Measurements from ENCODE around the gene GFY.

GFY gene

DNA sequence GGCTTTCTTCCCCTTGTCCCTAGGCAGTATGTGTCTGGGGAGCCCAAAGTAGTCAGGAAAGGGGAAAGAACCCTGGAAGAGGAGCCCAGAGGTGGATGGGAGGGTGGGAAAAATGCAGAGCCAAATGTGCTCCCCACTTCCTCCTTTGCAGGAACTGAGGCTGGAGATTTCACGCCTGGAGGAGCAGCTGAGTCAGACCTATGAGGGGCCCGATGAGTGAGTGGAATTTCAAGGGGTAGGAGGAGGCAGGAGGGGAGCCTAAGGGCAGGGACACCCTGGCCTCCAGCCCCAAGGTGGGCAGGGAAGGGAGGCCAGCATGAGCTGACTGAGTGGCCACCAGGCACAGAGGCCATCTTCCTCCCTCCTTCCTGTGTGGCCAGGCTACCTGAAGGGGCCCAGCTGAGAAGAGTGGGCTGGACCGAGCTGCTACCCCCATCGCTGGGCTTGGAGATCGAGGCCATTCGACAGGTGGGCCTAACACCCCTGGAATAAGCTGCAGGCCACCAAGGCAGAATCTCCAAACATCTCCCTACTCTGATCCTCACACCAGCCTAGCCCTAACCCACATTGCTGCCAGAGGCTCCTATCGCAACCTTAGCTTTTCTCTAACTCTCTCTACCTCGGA, 16.3 kb upstream of the GFY start:
- no peak for DNase-seq (ENCODE audit: low spot score)

DNA sequence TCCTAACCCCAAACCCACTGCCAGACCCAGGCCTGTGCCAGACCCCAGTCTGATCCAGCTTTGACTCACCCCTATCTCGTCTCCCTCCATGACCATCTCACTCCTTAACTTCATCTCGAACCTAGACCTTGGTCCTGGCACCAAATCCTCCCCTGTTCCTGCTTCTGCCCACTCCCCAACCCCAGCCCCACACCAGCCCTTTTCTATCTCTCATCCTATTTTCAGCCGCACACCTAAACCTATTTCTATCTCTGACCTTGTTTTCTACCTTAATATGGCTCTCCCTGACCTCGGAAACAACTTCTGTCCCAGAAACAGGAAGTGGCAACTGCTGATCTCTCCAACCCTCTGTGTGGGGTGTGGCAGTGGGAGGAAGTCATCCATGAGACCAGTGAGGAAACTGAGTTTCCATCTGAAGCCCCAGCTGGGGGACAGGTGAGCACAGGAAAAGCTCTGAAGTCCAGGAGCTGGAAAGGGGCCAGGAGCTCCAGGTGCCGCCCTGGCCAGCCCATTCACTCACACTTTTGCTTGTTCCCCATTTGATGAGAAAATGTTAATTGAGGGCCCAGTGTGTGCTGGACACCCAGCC, 15.7 kb upstream of the GFY start:
- DNase-seq (ENCODE audit: low spot score) = peak; percentile 69

DNA sequence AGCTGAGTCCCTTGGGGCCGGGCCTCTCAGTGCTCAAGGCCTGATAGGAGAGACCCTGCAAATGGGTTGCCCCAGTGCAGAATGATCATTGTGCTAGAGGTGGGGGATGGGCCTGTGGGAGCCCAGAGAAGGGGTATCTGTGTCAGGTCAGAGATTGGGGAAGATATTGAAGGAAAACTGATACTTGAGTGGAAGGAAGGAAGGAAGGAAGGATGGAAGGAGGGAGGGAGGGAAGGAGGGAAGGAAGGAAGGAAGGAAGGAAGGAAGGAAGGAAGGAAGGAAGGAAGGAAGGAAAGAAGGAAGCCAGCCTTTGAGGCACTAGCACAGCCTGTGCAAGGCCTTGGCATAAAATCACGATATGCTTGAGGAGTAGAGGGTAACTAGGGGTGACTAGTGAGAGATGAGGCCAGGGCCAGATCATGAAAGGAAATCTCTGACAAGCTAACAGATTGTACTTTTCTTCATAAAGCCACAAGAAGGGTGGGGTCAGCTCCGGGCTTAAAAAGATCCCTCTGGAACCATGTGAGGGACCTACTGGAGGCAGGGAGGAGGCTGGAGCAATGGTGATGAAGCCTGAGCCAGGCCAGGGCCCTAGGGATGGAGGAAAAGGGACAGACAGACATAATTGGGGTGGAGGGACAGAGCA, 13.4 kb upstream of the GFY start:
- no peak for DNase-seq (ENCODE audit: low spot score)

DNA sequence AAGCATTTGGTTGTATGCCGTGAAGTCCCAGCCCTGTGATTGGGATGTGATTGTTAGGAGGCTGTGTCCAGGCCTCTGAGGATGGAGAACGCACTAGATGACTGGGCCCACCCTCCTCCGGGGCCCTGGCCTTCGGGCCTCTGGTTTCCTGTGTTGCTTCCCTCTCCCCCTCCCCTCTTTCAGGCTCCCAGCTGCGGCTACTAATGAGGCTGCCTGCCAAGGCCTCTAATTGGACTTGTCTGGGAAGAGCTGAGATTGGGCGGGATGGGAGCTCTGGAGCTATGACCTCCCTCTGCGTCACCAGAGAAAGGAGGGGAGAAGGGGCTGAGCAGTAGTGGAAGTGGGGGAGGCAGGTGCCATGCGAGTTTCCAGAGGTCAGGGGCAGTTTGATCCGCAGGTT, 11.8 kb upstream of the GFY start:
- no peak for DNase-seq (ENCODE audit: low spot score)

DNA sequence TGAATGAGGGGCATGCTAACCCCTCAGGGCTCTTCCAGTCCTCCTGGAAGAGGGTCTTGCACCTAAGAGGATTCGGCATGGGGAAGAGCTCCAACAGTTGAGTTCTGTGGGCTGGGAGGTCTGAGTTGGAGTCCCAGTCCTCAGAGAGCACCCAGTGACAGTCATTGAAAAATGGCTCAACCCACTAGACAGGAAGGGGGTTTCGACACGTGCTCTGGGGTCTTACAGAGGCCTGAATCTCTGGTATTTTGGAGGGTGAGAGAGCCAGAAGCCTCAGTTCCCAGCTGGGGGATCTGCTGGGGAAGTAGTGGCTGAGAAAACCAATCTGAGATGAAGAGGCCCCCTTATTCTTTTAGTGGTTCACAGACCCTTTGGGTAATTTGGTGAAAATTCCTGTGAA, 10.9 kb upstream of the GFY start:
- no peak for DNase-seq (ENCODE audit: low spot score)

DNA sequence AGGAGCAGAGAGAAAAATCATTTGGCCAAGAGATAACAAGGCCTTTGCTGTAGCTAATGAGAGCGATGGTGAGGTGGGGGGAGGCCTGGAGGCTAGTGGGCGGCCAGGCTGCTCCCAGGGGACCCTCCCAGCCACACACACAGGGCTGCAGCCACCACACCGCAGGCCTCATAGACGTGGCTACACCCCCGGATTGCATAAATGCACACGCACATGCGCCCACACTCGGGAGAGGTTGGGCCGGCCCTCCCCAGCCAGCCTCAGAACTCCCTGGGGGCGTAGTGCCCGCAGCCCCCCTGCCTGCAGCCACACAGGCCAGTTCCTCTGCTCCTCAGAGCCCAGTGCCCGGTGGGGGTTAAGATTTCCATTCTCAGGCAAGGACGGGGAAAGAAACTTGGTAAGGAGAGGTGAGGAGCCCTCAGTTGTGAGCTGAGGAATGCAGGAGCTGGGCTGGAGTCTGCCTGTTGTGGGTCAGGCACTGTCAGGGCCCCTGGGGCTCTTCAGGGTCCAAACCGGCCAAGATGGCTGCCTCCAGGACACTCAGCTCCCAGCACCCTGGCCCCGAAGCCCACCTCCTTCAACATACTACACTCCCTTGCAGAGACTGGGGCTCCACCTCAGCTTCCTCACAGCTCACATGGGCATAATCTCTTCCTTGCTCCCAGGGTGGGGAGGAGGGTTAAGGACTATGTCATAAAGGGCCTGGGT, 9.9 kb upstream of the GFY start:
- no peak for DNase-seq (ENCODE audit: low spot score)

DNA sequence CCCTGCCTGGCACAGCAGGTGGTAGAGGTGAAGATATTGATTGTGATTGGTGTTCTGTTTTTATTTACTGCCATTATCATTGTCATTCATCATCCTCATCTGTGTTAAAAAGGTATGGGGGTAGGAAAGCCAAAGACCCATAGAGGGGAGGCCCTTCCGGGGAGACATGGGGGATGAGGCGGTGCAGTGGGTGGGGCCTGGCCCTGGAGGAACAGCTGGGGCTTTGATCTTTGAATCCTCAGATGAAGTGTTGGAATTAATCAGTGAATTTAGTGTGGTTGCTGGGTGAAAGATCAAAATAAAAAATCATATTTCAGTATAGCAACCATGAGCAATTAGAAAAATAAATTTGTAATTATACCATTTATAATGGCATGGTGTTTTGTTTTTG, 9.4 kb upstream of the GFY start:
- DNase-seq (ENCODE audit: low spot score) = no peak

DNA sequence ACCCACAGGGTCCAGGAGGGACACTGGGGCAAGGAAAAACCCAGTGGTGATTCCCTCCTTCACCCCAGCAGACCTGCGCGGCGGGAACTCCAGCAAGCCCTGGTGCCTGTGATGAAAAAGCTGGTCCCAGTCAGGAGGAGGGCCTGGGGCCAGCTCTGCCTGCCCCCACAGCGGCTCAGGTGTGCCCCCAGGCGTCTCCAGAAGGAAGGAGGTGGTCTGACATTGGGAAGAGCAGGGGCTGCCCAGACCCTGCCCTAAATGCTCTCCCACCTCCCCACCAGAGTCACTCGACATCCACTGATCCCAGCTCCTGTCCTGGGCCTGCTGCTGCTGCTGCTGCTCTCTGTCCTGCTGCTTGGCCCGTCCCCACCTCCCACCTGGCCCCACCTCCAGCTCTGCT, 8.1 kb upstream of the GFY start:
- no peak for DNase-seq (ENCODE audit: low spot score)

DNA sequence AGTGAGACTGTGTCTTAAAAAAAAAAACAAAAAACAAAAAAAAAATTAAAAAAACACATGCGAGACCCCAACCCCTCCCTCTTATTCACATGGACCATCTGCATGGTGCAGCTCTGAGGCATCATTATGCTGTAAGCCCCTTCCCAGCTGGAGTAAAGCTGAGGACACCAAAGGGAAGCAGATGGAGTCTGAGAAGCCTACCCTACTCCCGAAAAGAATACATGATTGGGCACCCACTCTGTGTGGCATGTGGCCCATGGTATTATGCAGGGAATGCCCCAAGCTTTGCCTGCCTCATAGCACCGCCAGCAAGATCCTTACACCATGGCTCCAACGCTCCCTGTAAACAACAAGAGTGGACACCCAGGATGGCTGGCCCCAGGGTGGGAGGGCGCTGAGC, 6.7 kb upstream of the GFY start:
- no peak for DNase-seq (ENCODE audit: low spot score)

DNA sequence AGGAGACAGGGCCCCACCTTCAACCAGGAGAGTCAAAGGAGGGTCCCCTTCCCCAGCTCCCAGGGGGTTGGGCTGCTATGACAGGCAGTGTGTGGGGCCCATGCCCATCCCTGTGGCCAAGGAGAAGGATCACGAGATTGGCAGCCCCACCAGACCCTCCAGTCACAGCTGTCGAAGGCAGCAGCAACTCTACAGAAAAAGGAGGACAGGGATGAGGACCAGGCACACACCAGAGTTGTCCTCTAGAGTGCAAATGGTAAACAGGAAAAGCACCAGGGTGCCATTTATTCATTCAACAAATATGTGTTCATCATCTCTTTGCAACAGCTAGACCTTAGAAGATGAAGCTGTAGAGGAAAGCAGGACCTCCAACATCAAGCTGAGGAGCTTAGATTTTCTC, 6.0 kb upstream of the GFY start:
- DNase-seq (ENCODE audit: low spot score) = no peak

DNA sequence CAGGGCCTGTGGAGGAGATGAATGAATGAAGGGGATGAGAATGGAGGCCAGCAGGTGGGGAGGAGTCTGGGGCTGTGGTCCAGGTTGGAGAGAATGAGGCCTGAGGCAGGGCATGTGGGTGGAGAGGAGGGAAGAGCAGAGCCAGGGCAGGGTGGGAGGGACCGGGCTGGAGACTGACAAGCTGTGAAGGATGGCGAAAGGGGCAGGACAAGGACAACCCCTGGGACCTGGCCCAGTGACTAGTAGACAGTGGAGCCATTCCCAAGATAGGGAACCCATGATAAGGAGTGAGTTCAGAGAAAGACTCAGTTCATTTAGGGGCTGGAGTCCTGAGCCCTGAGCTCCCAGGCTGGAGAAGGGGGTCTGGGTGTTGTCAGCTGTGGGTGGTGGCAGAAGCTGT, 5.0 kb upstream of the GFY start:
- no peak for DNase-seq (ENCODE audit: low spot score)

DNA sequence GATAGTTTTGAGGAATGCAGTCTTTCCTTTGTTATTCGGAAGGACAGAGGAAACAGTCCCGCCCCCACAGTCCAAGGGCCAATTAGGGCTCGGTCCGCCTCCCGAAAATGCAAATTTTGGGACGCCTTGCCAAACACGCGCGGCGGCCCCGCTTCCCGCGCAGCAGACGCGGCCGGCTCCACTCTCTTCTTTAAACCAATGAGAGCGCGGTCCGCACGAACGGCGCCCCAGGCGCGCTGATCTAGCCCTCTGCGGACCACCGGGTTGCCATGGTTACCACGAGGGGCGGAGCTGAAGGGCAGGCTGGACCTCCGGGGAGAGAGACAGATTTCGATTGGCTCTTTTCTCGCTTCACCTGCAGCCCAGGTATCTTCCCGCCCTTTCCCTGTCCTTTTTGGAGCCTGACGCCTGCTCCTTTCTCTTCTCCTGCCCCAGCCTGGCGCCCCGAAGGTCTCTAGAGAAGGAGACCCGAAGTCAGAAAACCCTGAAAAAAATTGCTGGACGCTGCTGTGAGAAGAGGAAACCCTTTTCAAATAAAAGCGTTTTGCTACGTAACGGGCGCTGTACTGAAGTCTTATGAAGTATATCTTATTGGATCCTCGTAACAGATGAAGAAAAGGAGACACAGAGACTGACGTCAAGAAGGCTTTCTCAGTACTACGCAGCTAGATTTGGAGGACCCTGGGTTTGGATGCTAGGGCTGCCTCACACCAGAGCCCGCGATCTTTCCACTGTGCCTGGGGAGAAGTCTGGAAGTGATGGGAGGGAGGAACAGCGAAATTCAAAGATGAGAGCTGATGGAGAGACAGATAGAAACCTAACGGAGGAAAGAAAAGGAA, 3.9 kb upstream of the GFY start:
- DNase-seq (ENCODE audit: low spot score) = peak; percentile 78

DNA sequence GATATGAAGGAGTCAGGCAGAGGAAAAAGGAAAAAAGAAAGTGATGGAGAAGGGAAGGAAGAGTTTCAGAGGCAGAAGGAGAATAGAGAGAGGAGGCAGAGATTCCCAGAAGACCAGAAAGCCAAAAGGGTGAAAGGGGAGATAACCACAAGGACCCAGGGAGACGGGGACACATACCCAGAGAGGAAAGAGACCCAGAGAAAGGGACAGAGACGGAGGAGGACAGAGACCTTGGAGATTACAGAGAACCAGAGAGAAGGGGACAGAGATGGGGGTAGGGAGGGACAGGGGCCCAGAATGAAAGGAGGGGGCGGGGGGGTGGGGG, 3.3 kb upstream of the GFY start:
- DNase-seq (ENCODE audit: low spot score) = no peak

DNA sequence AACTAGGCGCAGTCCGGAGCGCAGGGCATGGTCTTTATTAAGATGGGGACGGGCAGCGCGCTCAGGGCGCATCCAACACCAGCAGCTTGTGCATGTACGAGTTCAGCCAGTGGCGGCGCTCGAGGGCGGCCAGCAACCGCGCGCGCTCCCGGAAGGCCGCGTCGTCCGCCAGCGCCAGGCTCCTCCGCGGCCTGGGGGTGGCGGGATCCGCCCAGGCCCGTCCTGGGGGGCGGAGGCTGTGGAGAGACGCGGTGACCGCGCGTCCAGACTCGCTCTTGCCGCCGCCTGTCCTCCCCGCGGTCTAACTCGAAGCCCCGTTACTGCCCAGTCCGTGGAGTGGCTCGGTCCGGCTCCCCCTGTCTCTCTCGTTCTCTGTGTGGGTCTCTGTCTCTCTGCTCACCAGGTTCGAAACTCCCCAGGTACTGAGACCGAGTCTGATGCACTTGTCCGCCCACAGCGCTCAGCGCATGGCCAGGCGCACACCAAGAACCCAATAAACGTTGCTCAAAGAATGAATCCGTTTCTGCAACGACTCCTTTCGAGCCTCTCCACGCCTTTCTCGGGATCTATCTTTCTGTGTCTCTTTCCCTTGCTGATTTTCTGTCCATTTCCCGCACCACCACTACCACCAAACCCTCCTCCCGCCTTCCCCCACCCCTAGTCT, 2.6 kb upstream of the GFY start:
- DNase-seq (ENCODE audit: low spot score) = no peak

DNA sequence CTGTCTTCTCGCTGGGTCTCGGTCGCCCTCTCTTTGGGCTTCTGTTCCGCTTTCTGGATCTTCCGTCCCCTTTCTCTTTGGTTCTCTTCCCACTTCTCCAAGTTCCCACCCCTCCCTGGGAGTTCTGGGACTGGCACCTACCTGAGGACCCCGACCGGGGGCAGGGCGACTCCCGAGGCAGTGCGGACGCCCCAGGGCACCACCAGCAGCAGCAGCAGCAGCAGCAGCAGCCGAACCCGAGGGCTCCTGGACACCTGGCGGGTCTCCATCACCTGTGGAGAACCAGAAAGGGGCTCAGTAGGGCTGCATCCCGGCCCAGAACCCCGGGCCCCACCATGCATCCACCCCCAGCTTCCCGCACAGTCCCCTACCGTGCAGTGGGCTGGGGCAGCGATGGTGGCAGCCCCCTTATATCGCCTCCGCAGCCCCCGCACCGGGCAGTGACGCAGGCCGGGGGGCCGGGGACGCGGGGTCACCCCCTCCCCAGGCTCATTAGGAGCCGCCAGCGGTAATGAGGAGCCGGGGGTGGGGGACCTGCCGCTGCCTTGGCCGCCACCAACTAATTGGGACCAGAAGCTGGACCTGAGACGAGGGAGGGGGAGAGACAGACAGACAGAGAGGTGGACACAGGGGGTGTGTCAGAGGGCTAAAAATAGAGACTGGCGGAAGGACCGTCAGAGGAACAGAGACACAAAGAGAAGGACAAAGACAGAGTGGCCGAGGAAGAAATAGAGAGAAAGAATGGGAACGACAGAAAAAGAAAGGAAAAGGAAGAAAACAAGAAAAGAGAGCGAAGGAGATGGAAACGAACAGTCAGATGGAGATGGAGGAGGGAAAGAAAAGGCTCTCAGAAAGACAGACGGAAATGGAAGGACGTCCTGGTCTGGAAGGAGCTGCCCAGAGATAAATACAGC, 1.9 kb upstream of the GFY start, which contains the start of gene PTH2:
Gene PTH2, minus strand, starts transcription at position 371 of the 914 bp plus-strand sequence. Its CDS starts 102 bp downstream, at position 269.
- DNase-seq (ENCODE audit: low spot score) = no peak

DNA sequence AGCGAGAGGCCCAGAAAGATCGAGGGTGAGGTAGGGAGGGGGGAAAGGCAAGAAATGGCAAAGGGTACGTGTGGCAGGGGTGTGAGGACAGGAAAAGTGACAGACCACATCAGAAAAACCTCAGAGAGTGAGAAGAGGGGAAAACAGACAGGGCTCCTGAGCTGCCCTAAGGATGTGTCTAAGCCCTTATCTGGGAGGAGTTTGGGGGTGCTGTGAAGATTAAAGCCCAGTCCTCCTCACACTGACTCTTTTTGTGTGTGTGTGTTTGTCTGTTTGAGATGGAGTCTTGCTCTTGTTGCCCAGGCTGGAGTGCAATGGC, 1.2 kb upstream of the GFY start:
- no peak for DNase-seq (ENCODE audit: low spot score)

DNA sequence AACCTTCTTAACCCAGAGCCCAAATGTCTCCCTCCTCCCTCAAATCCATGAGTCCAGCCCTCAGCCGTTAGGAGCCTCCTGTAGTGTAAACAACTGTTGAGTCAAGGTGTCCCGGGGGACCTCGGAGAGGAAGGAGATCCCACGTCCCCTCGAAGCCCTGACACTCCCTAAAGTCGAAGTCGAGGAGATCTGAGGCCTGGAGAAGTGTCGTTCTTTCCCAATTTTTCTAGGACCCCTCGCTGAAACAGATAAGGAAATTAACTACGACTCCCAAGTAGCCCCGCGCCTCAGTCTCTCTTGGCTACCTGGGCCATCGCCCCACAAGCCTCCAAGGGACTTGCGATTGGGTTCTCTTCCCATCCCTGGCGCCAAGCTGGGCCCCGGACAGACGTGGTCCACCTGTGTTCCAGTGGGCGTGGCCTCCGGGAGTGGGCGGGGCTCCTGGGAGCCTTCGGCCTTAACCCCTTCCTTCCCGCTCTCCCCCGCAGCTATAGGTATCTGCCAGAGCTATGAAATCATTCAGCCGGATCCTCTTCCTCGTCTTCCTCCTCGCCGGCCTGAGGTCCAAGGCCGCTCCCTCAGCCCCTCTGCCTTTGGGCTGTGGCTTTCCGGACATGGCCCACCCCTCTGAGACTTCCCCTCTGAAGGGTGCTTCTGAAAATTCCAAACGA, 869 bp downstream of the GFY start:
- peak; percentile 38 for DNase-seq (ENCODE audit: low spot score)

DNA sequence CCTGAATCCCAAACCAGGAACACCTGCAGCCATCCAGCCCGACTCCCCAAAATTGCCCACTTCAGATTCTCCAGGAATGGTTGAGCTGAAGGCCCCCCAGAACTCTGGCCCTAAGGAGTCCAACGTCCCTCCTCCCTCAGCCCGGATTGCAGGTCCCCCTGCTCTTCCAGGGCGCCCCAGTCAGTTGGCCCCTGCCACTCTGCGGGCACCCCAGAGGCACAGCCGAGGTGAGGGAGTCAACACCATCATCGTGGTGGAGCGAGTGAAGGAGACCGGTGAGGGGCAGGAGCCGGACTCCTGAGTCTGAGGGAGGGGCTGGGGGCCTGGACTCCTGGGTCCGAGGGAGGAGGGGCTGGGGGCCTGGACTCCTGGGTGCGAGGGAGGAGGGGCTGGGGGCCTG, 2.2 kb downstream of the GFY start:
- DNase-seq (ENCODE audit: low spot score) = no peak

DNA sequence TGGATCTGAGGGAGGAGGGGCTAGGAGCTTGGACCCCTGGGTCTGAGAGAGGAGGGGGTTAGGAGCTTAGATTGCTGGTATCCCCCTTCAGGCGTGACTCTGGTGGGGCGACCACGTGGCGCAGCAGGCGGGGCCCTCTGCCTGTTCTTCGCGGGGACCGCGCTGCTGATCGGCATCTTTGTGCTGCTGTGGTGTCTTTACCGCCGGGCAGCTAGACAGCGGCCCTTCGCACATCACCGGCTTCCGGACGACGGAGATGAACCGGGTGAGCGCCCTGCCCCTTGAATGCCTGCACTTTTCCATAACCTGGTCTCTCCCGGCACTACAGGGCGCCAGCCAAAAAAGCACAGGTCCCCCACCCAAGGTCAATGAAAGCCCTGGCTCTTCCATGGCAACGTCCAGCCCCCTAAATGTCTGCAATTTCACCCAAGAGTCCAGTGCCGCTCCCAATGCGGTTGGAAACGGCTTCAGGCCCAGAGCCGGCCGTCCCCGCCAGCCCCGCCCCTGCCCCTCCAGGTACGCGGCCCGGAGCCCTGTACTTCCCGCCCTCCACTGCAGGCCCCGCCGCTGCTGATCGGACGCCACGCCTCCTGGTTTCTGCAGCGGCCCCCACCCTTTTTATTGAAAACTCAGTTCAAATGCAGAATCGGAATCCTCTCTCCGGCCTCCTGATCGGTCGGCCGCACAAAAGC, 2.8 kb downstream of the GFY start:
- DNase-seq (ENCODE audit: low spot score) = no peak

All from NAMALWA (cell line).